DOHH2 (cell line): ENCODE results near the gene GSG1.

Source experiments
- CTCF ChIP-seq: fragments of 200-600 bp; sonication (generic); IDR thresholded peaks from one replicate; pipeline ENCODE4 v1.5.1; 2014; ENCODE audit warnings: antibody characterized with exemption, mild to moderate bottlenecking, low read depth, low read length; ENCODE audit not compliant: poor library complexity, severe bottlenecking
- EZH2phosphoT487 ChIP-seq: fragments of 200-600 bp; sonication (generic); IDR thresholded peaks from 2 replicates; pipeline ENCODE4 v1.6.1; 2017; ENCODE audit warnings: borderline replicate concordance, mild to moderate bottlenecking, antibody characterized with exemption, low read length, moderate library complexity, mixed read lengths

GRCh38 chr12:13121568-13121967, 18.1 kb upstream of the GSG1 start:
- TF ChIP-seq CTCF (no peak), EZH2phosphoT487 (no peak)
